B cell (primary cell): ENCODE results near the gene VAV2. TPM values are rescaled to one million over a fixed set of nuclear protein-coding genes. Genes with fewer than 3 reads are reported as not detected.

Source experiments
- ATAC-seq: fragments of 200-7000 bp; cut with Tn5 transposase; one replicate; pipeline ENCODE4 v1.10.0; 2021; ENCODE audit warnings: low read depth, mild to moderate bottlenecking, moderate number of reproducible peaks, moderate library complexity
- CTCF ChIA-PET: fragments of 350-600 bp; sonication (Branson Sonifier 250); formaldehyde crosslinking; loops from one replicate; lab custom pipeline; 2021; ENCODE audit warnings: antibody characterized with exemption, inconsistent platforms; lab: Charles Lee
- POLR2A ChIA-PET: fragments of 350-600 bp; sonication (Branson Sonifier 250); formaldehyde crosslinking; loops from one replicate; lab custom pipeline; 2021; ENCODE audit warnings: antibody characterized with exemption; lab: Charles Lee
- DNase-seq: peaks from one replicate; pipeline ENCODE4 v3.0.0; 2013
- H2AFZ ChIP-seq: 2 replicates; pipeline ENCODE4 v1.6.1; 2012; ENCODE audit warnings: mild to moderate bottlenecking, low read depth, low read length; ENCODE audit not compliant: insufficient read depth, poor library complexity, severe bottlenecking
- H3K27ac ChIP-seq, 2 donors: 1 replicate in 1 of 2; 2 replicates in 1 of 2; pipeline ENCODE4 v1.5.1; 2012 to 2013; ENCODE audit warnings: low read length in 2 of 2, mild to moderate bottlenecking in 2 of 2, moderate library complexity in 1 of 2
- H3K27me3 ChIP-seq, 4 experiments: fragments of 200-600 bp in 1 of 4; sonication (generic) in 1 of 4; replicated peaks in 1 of 4; 1 replicate in 2 of 4; 2 replicates in 2 of 4; pipeline versions ENCODE4 v1.6.1 to v1.7.0; 2013 to 2016; ENCODE audit warnings: low read length in 3 of 4, mild to moderate bottlenecking in 2 of 4, mixed read lengths in 1 of 4, moderate library complexity in 1 of 4; ENCODE audit not compliant: insufficient read depth in 4 of 4, control insufficient read depth in 3 of 4; ENCODE audit errors: control extremely low read depth in 1 of 4
- H3K36me3 ChIP-seq, 2 experiments: replicated peaks in 1 of 2; 1 replicate in 1 of 2; 2 replicates in 1 of 2; pipeline versions ENCODE4 v1.6.1 to v1.7.1; 2013; ENCODE audit warnings: low read length in 1 of 2; ENCODE audit not compliant: insufficient read depth in 2 of 2, control insufficient read depth in 1 of 2; ENCODE audit errors: control extremely low read depth in 1 of 2, extremely low read depth in 1 of 2
- H3K4me1 ChIP-seq, 2 donors: fragments of 200-600 bp in 1 of 2; sonication (generic) in 1 of 2; 1 replicate in 1 of 2; 2 replicates in 1 of 2; pipeline versions ENCODE4 v1.5.1 to v1.6.1; 2013 to 2017; ENCODE audit warnings: low read length in 2 of 2; ENCODE audit not compliant: control insufficient read depth in 2 of 2, insufficient read depth in 2 of 2
- H3K4me2 ChIP-seq: replicated peaks from 2 replicates; pipeline ENCODE3; 2012; ENCODE audit warnings: mild to moderate bottlenecking, low read depth, low read length; ENCODE audit not compliant: poor library complexity, severe bottlenecking
- H3K4me3 ChIP-seq, 5 experiments: fragments of 200-600 bp in 1 of 5; sonication (generic) in 1 of 5; 1 replicate in 3 of 5; 2 replicates in 2 of 5; pipeline versions ENCODE4 v1.5.1 to v1.7.0; 2011 to 2016; ENCODE audit warnings: low read length in 4 of 5, mild to moderate bottlenecking in 4 of 5, low read depth in 2 of 5, control low read depth in 1 of 5, moderate library complexity in 1 of 5; ENCODE audit not compliant: insufficient read depth in 1 of 5; ENCODE audit errors: control extremely low read depth in 1 of 5, extremely low read depth in 1 of 5
- H3K79me2 ChIP-seq: fragments of 200-600 bp; sonication (generic); one replicate; pipeline ENCODE4 v1.6.0; 2016; ENCODE audit warnings: low read length; ENCODE audit not compliant: control insufficient read depth, insufficient read depth
- H3K9ac ChIP-seq: fragments of 200-600 bp; sonication (generic); 2 replicates; pipeline ENCODE4 v1.6.1; 2017; ENCODE audit warnings: mild to moderate bottlenecking, low read length, moderate library complexity
- H3K9me3 ChIP-seq, 3 donors: one replicate each; pipeline versions ENCODE4 v1.6.1 to v1.7.1; 2013; ENCODE audit warnings: low read length in 2 of 3; ENCODE audit not compliant: control insufficient read depth in 2 of 3, insufficient read depth in 1 of 3; ENCODE audit errors: control extremely low read depth in 1 of 3
- H4K20me1 ChIP-seq: 2 replicates; pipeline ENCODE4 v1.6.0; 2012; ENCODE audit warnings: mild to moderate bottlenecking, low read length; ENCODE audit not compliant: insufficient read depth, control insufficient read depth, poor library complexity, severe bottlenecking
- H3K27ac Mint-ChIP-seq: one replicate; pipeline ENCODE4 v1.8.0; 2021; ENCODE audit warnings: mixed read lengths
- H3K27me3 Mint-ChIP-seq: one replicate; pipeline ENCODE4 v1.8.0; 2021; ENCODE audit warnings: mixed read lengths
- H3K4me1 Mint-ChIP-seq: one replicate; pipeline ENCODE4 v1.8.0; 2021; ENCODE audit warnings: mixed read lengths
- H3K4me3 Mint-ChIP-seq: one replicate; pipeline ENCODE4 v1.8.0; 2021; ENCODE audit warnings: mixed read lengths
- H3K9me3 Mint-ChIP-seq: one replicate; pipeline ENCODE4 v1.8.0; 2022; ENCODE audit warnings: mixed read lengths; ENCODE audit not compliant: insufficient read depth
- CTCF ChIP-seq: fragments of 200-600 bp; IDR thresholded peaks from one replicate; pipeline ENCODE4 v1.8.0; 2022; ENCODE audit warnings: antibody characterized with exemption, mild to moderate bottlenecking
- EZH2 ChIP-seq: IDR thresholded peaks from 2 replicates; pipeline ENCODE4 v1.6.1; 2012; ENCODE audit warnings: borderline replicate concordance, low read depth, mild to moderate bottlenecking, moderate library complexity, low read length; ENCODE audit not compliant: insufficient read depth, poor library complexity, severe bottlenecking
- WGBS: methylation state at CpG from one replicate; pipeline ENCODE4 v1.1.5; 2013; ENCODE audit warnings: missing lambda C conversion rate; ENCODE audit not compliant: insufficient coverage; 5-methylcytosine and 5-hydroxymethylcytosine counted together
- intact Hi-C: fragments of 100-400 bp; cut with micrococcal nuclease; formaldehyde crosslinking; loops from one replicate; pipeline ENCODE4 v1.10.0; 2022
- polyA plus RNA-seq: library from polyadenylated mRNA; depleted of rRNA; stranded (reverse); fragments of >200 nt; gene quantifications from 2 replicates; pipeline ENCODE4 v1.2.3, GENCODE V29; 2012
- total RNA-seq, 2 donors: library from RNA; stranded (reverse); fragments of 120-200 nt in 1 of 2; gene quantifications; 1 replicate in 1 of 2; 2 replicates in 1 of 2; pipeline versions ENCODE4 v1.2.3 to v1.2.4, GENCODE V29; 2013 to 2022

VAV2 gene
- total and polyA plus RNA-seq, 2 donors (not counting 1 experiment from before 2014, with no cell fraction given), result 34.4 to 128 TPM

GRCh38 chr9:133775951-133776905 lies 215.9 kb downstream of the VAV2 start:
- intact Hi-C loops, result no loop called here
- peaks cover 24% of the 10 kb centered on the region for H3K79me2 ChIP-seq
- no peak overlapping the region for H3K27ac ChIP-seq
- ChIA-PET POLR2A (no interaction called here), CTCF (interaction anchor here (1.5 to 2.6 kb wide), 2 partner anchors 34 to 218 kb away, joined by 8 read pairs; no protein-coding TSS in a partner anchor)
- H3K4me3 ChIP-seq, result no peak overlapping the region
- ATAC-seq, result no peak
- H4K20me1 ChIP-seq, result peaks cover 60% of the 10 kb centered on the region
- Mint-ChIP-seq H3K27me3 (no peaks in the 10 kb centered on the region), H3K27ac (no peak overlapping the region), H3K4me3 (no peak overlapping the region), H3K4me1 (peaks cover 5% of the 10 kb centered on the region), H3K9me3 (no peaks in the 10 kb centered on the region)
- H3K9me3 ChIP-seq, result no peaks in the 10 kb centered on the region
- H3K27me3 ChIP-seq, result no peaks in the 10 kb centered on the region
- peaks cover 0 to 84% of the 10 kb centered on the region in 2 experiments for H3K36me3 ChIP-seq
- TF ChIP-seq EZH2 (no peak), CTCF (no peak)
- DNase-seq, result no peak
- H2AFZ ChIP-seq, result no peak overlapping the region
- H3K4me2 ChIP-seq, result no peak overlapping the region
- 91% methylated on average over 21 of the region's 27 CpGs for WGBS
- H3K9ac ChIP-seq, result no peak overlapping the region
- peaks cover 0 to 2% of the 10 kb centered on the region in 2 donors for H3K4me1 ChIP-seq

DNA sequence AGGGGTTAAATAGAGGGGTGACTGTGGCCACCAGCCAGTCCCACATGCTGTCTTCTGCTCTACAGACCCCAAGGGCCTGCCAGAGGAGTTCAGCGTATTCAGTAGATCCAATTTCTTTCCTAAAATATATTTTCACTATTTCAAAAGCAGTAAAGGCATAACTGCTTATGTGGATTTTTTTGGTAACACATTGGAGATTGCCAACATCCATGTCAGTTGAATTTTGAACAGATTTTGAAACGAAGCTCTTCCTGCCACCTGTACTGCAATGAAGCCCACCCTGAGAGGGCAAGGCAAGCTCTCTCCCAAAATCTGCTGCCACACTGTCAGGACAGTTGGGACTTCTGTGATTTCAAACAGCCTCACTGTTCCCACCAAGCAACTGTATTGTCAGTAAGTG lies 216.8 kb downstream of the VAV2 start:
- H3K9me3 Mint-ChIP-seq, result no peaks in the 10 kb centered on the region
- H3K4me3 ChIP-seq, result no peak overlapping the region
- H3K4me1 ChIP-seq, result no peaks in the 10 kb centered on the region
- no peak overlapping the region for H3K27ac Mint-ChIP-seq
- no peak overlapping the region for H2AFZ ChIP-seq
- H3K27me3 Mint-ChIP-seq, result no peaks in the 10 kb centered on the region
- WGBS, result 89% methylated on average over 1 of the region's 2 CpGs
- H3K36me3 ChIP-seq, result peaks cover 0 to 79% of the 10 kb centered on the region in 2 experiments
- peaks cover 51% of the 10 kb centered on the region for H4K20me1 ChIP-seq
- TF ChIP-seq EZH2 (no peak), CTCF (no peak)
- H3K79me2 ChIP-seq, result peaks cover 15% of the 10 kb centered on the region
- no peaks in the 10 kb centered on the region for H3K9me3 ChIP-seq
- no peaks in the 10 kb centered on the region for H3K27me3 ChIP-seq
- H3K4me1 Mint-ChIP-seq, result peaks cover 3% of the 10 kb centered on the region
- no peak overlapping the region for H3K27ac ChIP-seq
- no peak for ATAC-seq
- CTCF ChIA-PET, result interaction anchor here (0.8 to 2.6 kb wide), 2 partner anchors 33 to 219 kb away, joined by 3 to 8 read pairs; no protein-coding TSS in a partner anchor
- H3K4me3 Mint-ChIP-seq, result no peak overlapping the region
- DNase-seq, result no peak
- no peak overlapping the region for H3K9ac ChIP-seq
- intact Hi-C loops, result no loop called here
- POLR2A ChIA-PET, result no interaction called here
- no peak overlapping the region for H3K4me2 ChIP-seq
